Measurements from ENCODE around the gene INVS.

Gene INVS

GRCh38 chr9:100100146-100100667 lies 1.2 kb downstream of the INVS start:
- H3K9ac ChIP-seq (ENCODE audit: low read length) = peak overlapping the region; percentile 57; the same call in 1 of the 2 replicates

DNA sequence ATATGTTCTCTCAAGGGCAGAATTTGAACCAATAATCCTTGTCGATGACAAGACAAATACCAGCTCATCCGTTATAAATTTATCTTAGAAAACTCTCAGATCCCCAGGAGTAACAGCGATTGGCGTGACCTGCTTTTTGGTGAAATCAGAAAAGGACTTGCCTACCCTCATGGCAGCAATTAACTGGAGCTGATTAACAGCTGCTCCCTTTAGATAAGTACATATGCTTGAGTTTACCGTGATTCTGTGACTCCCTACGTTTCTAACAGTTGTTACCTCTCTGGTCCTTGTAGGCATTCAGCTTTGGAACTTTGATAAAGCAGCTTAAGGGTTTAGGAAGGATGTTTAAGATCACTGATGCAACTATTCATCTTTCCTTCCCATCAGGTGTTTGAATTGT lies 2.6 kb downstream of the INVS start:
- no peak for DNase-seq
- TF ChIP-seq EZH2 (optimal IDR thresholded peaks at IDR 0.05; ENCODE audit: low read depth, low read length) = no peak
- no peak for TF ChIP-seq EZH2phosphoT487 (IDR thresholded peaks at IDR 0.05; ENCODE audit: low read length)
- no peak for TF ChIP-seq CTCF (IDR thresholded peaks at IDR 0.05; ENCODE audit: low read length)
- H3K4me2 ChIP-seq (ENCODE audit: low read depth, low read length) = no peak overlapping the region
- peaks cover 4% of the 10 kb centered on the region; the same call in 1 of the 2 replicates for H3K36me3 ChIP-seq (replicated peaks; ENCODE audit: insufficient read depth, low read length)
- H3K9me3 ChIP-seq (replicated peaks; ENCODE audit: insufficient read depth, low read length) = no peaks in the 10 kb centered on the region
- no peak overlapping the region for H2AFZ ChIP-seq (ENCODE audit: low read length)
- H3K4me1 ChIP-seq (ENCODE audit: low read length) = peaks cover 18% of the 10 kb centered on the region
- H3K27me3 ChIP-seq (replicated peaks; ENCODE audit: insufficient read depth, low read length) = no peaks in the 10 kb centered on the region
- H4K20me1 ChIP-seq (ENCODE audit: insufficient read depth, low read length) = no peaks in the 10 kb centered on the region
- H3F3A ChIP-seq (ENCODE audit: insufficient read depth, low read length) = no peaks in the 10 kb centered on the region
- no peaks in the 10 kb centered on the region for H3K9me2 ChIP-seq (replicated peaks; ENCODE audit: insufficient read depth, low read length)
- no peak overlapping the region for H3K9ac ChIP-seq (ENCODE audit: low read length)
- H3K4me3 ChIP-seq (ENCODE audit: low read length) = no peak overlapping the region
- no peak overlapping the region for H3K27ac ChIP-seq (ENCODE audit: low read length)
- H3K79me2 ChIP-seq (ENCODE audit: low read length) = peaks cover 34% of the 10 kb centered on the region

More at GRCh38 chr9:100100146-100100667, 1.2 kb downstream of the INVS start:
- Histone ChIP-seq H3K79me2 (ENCODE audit: low read length) (peaks cover 47% of the 10 kb centered on the region), H3F3A (ENCODE audit: insufficient read depth, low read length) (no peaks in the 10 kb centered on the region), H3K27ac (ENCODE audit: low read length) (no peak overlapping the region), H3K9me3 (replicated peaks; ENCODE audit: insufficient read depth, low read length) (no peaks in the 10 kb centered on the region), H3K36me3 (replicated peaks; ENCODE audit: insufficient read depth, low read length) (peaks cover 1% of the 10 kb centered on the region; the same call in 1 of the 2 replicates), H3K4me1 (ENCODE audit: low read length) (peaks cover 11% of the 10 kb centered on the region; the same call in 1 of the 2 replicates), H2AFZ (ENCODE audit: low read length) (peak overlapping the region; percentile 84; the same call in 1 of the 2 replicates), H3K4me2 (ENCODE audit: low read depth, low read length) (peak overlapping the region; percentile 60), H3K27me3 (replicated peaks; ENCODE audit: insufficient read depth, low read length) (no peaks in the 10 kb centered on the region), H3K9me2 (replicated peaks; ENCODE audit: insufficient read depth, low read length) (no peaks in the 10 kb centered on the region), H3K4me3 (ENCODE audit: low read length) (peak overlapping the region; percentile 95), H4K20me1 (ENCODE audit: insufficient read depth, low read length) (no peaks in the 10 kb centered on the region)
- no peak for DNase-seq
- TF ChIP-seq CTCF (IDR thresholded peaks at IDR 0.05; ENCODE audit: low read length) = no peak
- no peak for TF ChIP-seq EZH2 (optimal IDR thresholded peaks at IDR 0.05; ENCODE audit: low read depth, low read length)
- no peak for TF ChIP-seq EZH2phosphoT487 (IDR thresholded peaks at IDR 0.05; ENCODE audit: low read length)

- H3K9me2 ChIP-seq (replicated peaks; ENCODE audit: insufficient read depth, low read length) = no peaks in the 10 kb centered on the region
- H3K36me3 ChIP-seq (replicated peaks; ENCODE audit: insufficient read depth, low read length) = peaks cover 4% of the 10 kb centered on the region
- no peak overlapping the region for H3K4me2 ChIP-seq (ENCODE audit: low read depth, low read length)
- no peak overlapping the region for H2AFZ ChIP-seq (ENCODE audit: low read length)
- TF ChIP-seq EZH2 (optimal IDR thresholded peaks at IDR 0.05; ENCODE audit: low read depth, low read length) (no peak), CTCF (IDR thresholded peaks at IDR 0.05; ENCODE audit: low read length) (no peak), EZH2phosphoT487 (IDR thresholded peaks at IDR 0.05; ENCODE audit: low read length) (no peak)
- no peaks in the 10 kb centered on the region for H3K9me3 ChIP-seq (replicated peaks; ENCODE audit: insufficient read depth, low read length)
- H3K4me1 ChIP-seq (ENCODE audit: low read length) = peaks cover 7% of the 10 kb centered on the region; the same call in 1 of the 2 replicates
- H4K20me1 ChIP-seq (ENCODE audit: insufficient read depth, low read length) = no peaks in the 10 kb centered on the region
- H3K9ac ChIP-seq (ENCODE audit: low read length) = no peak overlapping the region
- no peaks in the 10 kb centered on the region for H3K27me3 ChIP-seq (replicated peaks; ENCODE audit: insufficient read depth, low read length)
- no peak for DNase-seq
- no peaks in the 10 kb centered on the region for H3F3A ChIP-seq (ENCODE audit: insufficient read depth, low read length)
- H3K27ac ChIP-seq (ENCODE audit: low read length) = no peak overlapping the region
- peaks cover 10% of the 10 kb centered on the region; the same call in 1 of the 2 replicates for H3K79me2 ChIP-seq (ENCODE audit: low read length)
- H3K4me3 ChIP-seq (ENCODE audit: low read length) = no peak overlapping the region
Measured at GRCh38 chr9:100104314-100104713, 5.3 kb downstream of the INVS start.
